Neural cell (in vitro differentiated cells): ENCODE data around the gene WDR31. TPM values are rescaled to one million over a fixed set of nuclear protein-coding genes. Genes with fewer than 3 reads are reported as not detected.

Experiments used
- H2AFZ ChIP-seq: fragments of 200-600, 300-800 bp; sonication (generic), shearing (Covaris generic); 2 replicates; pipeline ENCODE4 v1.6.0; 2014; ENCODE audit warnings: low read depth, mild to moderate bottlenecking, antibody characterized with exemption, low read length, moderate library complexity
- H3F3A ChIP-seq: fragments of 200-600 bp; shearing (Covaris generic); 2 replicates; pipeline ENCODE4 v1.6.1; 2016; ENCODE audit warnings: mild to moderate bottlenecking, moderate library complexity, mixed read lengths, antibody characterized with exemption, low read length; ENCODE audit not compliant: insufficient read depth, poor library complexity, severe bottlenecking
- H3K27ac ChIP-seq: fragments of 200-600, 300-800 bp; sonication (generic), shearing (Covaris generic); 2 replicates; pipeline ENCODE4 v1.5.1; 2014; ENCODE audit warnings: mild to moderate bottlenecking, low read length, moderate library complexity
- H3K27me3 ChIP-seq: fragments of 300-800, 200-600 bp; sonication (generic), shearing (Covaris generic); 2 replicates; pipeline ENCODE4 v1.6.0; 2014; ENCODE audit warnings: mild to moderate bottlenecking, low read depth, low read length, moderate library complexity; ENCODE audit not compliant: insufficient read depth
- H3K36me3 ChIP-seq: fragments of 300-800, 200-600 bp; sonication (generic), shearing (Covaris generic); 2 replicates; pipeline ENCODE4 v1.5.1; 2014; ENCODE audit warnings: mild to moderate bottlenecking, antibody characterized with exemption, low read length, moderate library complexity; ENCODE audit not compliant: insufficient read depth
- H3K4me2 ChIP-seq: fragments of 300-800, 200-600 bp; sonication (generic), shearing (Covaris generic); 2 replicates; pipeline ENCODE4 v1.6.0; 2014; ENCODE audit warnings: mild to moderate bottlenecking, low read length
- H3K4me3 ChIP-seq: fragments of 300-800, 200-600 bp; sonication (generic), shearing (Covaris generic); 2 replicates; pipeline ENCODE4 v1.5.1; 2014; ENCODE audit warnings: mild to moderate bottlenecking, low read length, moderate library complexity
- H3K79me2 ChIP-seq: fragments of 200-600 bp; shearing (Covaris generic); replicated peaks from 2 replicates; pipeline ENCODE4 v1.6.0; 2014; ENCODE audit warnings: mild to moderate bottlenecking, low read length, moderate library complexity; ENCODE audit not compliant: insufficient read depth
- H3K9ac ChIP-seq: fragments of 300-800, 200-600 bp; sonication (generic), shearing (Covaris generic); 2 replicates; pipeline ENCODE4 v1.6.1; 2016; ENCODE audit warnings: mild to moderate bottlenecking, low read length, mixed read lengths
- H3K9me2 ChIP-seq: fragments of 200-600 bp; shearing (Covaris generic); 2 replicates; pipeline ENCODE4 v1.6.1; 2016; ENCODE audit warnings: mild to moderate bottlenecking, low read length, mixed read lengths; ENCODE audit not compliant: insufficient read depth
- H3K9me3 ChIP-seq: fragments of 200-600, 300-800 bp; sonication (generic), shearing (Covaris generic); 2 replicates; pipeline ENCODE4 v1.6.1; 2016; ENCODE audit warnings: mild to moderate bottlenecking, mixed run types, low read length, moderate library complexity, mixed read lengths
- H4K20me1 ChIP-seq: fragments of 200-600 bp; shearing (Covaris generic); 2 replicates; pipeline ENCODE4 v1.6.1; 2016; ENCODE audit warnings: mild to moderate bottlenecking, mixed run types; ENCODE audit not compliant: insufficient read depth
- EP300 ChIP-seq: fragments of 450-650 bp; conservative IDR thresholded peaks from 2 replicates; pipeline ENCODE4 v1.6.1; 2014; ENCODE audit warnings: antibody characterized with exemption, mild to moderate bottlenecking, moderate library complexity; ENCODE audit not compliant: poor library complexity, severe bottlenecking
- EZH2 ChIP-seq: fragments of 200-600, 300-800 bp; shearing (Covaris generic), sonication (generic); IDR thresholded peaks from 2 replicates; pipeline ENCODE4 v1.6.1; 2014; ENCODE audit warnings: antibody characterized with exemption, low read length, borderline replicate concordance, mild to moderate bottlenecking; ENCODE audit not compliant: insufficient read depth, poor library complexity, severe bottlenecking
- MXI1 ChIP-seq: fragments of 450-650 bp; conservative IDR thresholded peaks from 2 replicates; pipeline ENCODE4 v1.6.1; 2014; ENCODE audit warnings: antibody characterized with exemption, mild to moderate bottlenecking; ENCODE audit not compliant: poor library complexity, severe bottlenecking
- POLR2AphosphoS5 ChIP-seq: IDR thresholded peaks from 2 replicates; pipeline ENCODE4 v1.6.1; 2012
- RAD21 ChIP-seq: fragments of 450-650 bp; conservative IDR thresholded peaks from 2 replicates; pipeline ENCODE4 v1.6.1; 2014; ENCODE audit warnings: antibody characterized with exemption, mild to moderate bottlenecking, moderate library complexity
- SMC3 ChIP-seq: fragments of 450-650 bp; conservative IDR thresholded peaks from 2 replicates; pipeline ENCODE4 v1.6.1; 2014; ENCODE audit warnings: antibody characterized with exemption, mild to moderate bottlenecking, moderate library complexity; ENCODE audit not compliant: poor library complexity
- TAF1 ChIP-seq: IDR thresholded peaks from 2 replicates; pipeline ENCODE4 v1.6.1; 2012; ENCODE audit warnings: low read depth
- polyA plus RNA-seq: library from polyadenylated mRNA; depleted of rRNA; stranded (reverse); fragments of >200 nt; gene quantifications from 2 replicates; pipeline ENCODE4 v1.2.3, GENCODE V29; 2014
- TF ChIP-seq, protein P1 (sequence below): fragments of 450-650 bp; IDR thresholded peaks from 2 replicates; pipeline ENCODE4 v1.5.1; 2014; ENCODE audit warnings: antibody characterized with exemption, mild to moderate bottlenecking, moderate library complexity; ENCODE audit not compliant: poor library complexity, severe bottlenecking
- TF ChIP-seq, protein P2 (sequence below): IDR thresholded peaks from 2 replicates; pipeline ENCODE4 v1.6.1; 2012; ENCODE audit warnings: borderline replicate concordance

WDR31 gene
- polyA plus RNA-seq, 1 donor from 2014 or later: 0.59 TPM

DNA sequence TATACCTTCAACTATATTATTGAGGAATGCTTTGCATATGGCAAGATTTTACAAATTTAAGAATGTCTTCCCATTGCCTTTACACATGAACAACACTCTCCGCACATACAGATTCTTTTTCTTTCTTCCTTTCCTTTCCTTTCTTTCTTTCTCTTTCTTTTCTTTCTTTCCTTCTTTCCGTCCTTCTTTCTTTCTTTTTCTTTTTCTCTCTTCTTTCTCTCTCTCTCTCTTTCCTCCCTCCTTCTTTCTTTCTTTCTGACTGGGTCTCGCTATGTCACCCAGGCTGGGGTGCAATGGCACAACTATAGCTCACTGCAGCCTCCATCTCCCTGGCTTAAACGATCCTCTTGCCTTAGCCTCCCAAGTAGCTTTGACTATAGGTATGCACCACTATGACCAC is 13.8 kb downstream of the WDR31 start:
- no peak overlapping the region for H3K27ac ChIP-seq
- H2AFZ ChIP-seq: no peak overlapping the region
- H4K20me1 ChIP-seq: no peaks in the 10 kb centered on the region
- H3K4me3 ChIP-seq: no peak overlapping the region
- no peaks in the 10 kb centered on the region for H3K9me3 ChIP-seq
- H3F3A ChIP-seq: no peaks in the 10 kb centered on the region
- no peaks in the 10 kb centered on the region for H3K9me2 ChIP-seq
- H3K36me3 ChIP-seq: no peaks in the 10 kb centered on the region
- H3K9ac ChIP-seq: no peak overlapping the region
- no peaks in the 10 kb centered on the region for H3K79me2 ChIP-seq
- H3K27me3 ChIP-seq: no peaks in the 10 kb centered on the region
- TF ChIP-seq, protein P1, sequence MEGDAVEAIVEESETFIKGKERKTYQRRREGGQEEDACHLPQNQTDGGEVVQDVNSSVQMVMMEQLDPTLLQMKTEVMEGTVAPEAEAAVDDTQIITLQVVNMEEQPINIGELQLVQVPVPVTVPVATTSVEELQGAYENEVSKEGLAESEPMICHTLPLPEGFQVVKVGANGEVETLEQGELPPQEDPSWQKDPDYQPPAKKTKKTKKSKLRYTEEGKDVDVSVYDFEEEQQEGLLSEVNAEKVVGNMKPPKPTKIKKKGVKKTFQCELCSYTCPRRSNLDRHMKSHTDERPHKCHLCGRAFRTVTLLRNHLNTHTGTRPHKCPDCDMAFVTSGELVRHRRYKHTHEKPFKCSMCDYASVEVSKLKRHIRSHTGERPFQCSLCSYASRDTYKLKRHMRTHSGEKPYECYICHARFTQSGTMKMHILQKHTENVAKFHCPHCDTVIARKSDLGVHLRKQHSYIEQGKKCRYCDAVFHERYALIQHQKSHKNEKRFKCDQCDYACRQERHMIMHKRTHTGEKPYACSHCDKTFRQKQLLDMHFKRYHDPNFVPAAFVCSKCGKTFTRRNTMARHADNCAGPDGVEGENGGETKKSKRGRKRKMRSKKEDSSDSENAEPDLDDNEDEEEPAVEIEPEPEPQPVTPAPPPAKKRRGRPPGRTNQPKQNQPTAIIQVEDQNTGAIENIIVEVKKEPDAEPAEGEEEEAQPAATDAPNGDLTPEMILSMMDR: no peak
- no peak for TF ChIP-seq TAF1
- TF ChIP-seq EZH2: no peak
- TF ChIP-seq MXI1: no peak
- TF ChIP-seq SMC3: no peak
- TF ChIP-seq POLR2AphosphoS5: no peak
- TF ChIP-seq, protein P2, sequence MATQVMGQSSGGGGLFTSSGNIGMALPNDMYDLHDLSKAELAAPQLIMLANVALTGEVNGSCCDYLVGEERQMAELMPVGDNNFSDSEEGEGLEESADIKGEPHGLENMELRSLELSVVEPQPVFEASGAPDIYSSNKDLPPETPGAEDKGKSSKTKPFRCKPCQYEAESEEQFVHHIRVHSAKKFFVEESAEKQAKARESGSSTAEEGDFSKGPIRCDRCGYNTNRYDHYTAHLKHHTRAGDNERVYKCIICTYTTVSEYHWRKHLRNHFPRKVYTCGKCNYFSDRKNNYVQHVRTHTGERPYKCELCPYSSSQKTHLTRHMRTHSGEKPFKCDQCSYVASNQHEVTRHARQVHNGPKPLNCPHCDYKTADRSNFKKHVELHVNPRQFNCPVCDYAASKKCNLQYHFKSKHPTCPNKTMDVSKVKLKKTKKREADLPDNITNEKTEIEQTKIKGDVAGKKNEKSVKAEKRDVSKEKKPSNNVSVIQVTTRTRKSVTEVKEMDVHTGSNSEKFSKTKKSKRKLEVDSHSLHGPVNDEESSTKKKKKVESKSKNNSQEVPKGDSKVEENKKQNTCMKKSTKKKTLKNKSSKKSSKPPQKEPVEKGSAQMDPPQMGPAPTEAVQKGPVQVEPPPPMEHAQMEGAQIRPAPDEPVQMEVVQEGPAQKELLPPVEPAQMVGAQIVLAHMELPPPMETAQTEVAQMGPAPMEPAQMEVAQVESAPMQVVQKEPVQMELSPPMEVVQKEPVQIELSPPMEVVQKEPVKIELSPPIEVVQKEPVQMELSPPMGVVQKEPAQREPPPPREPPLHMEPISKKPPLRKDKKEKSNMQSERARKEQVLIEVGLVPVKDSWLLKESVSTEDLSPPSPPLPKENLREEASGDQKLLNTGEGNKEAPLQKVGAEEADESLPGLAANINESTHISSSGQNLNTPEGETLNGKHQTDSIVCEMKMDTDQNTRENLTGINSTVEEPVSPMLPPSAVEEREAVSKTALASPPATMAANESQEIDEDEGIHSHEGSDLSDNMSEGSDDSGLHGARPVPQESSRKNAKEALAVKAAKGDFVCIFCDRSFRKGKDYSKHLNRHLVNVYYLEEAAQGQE: no peak
- no peak for TF ChIP-seq RAD21
- TF ChIP-seq EP300: no peak
- H3K4me2 ChIP-seq: no peak overlapping the region

DNA sequence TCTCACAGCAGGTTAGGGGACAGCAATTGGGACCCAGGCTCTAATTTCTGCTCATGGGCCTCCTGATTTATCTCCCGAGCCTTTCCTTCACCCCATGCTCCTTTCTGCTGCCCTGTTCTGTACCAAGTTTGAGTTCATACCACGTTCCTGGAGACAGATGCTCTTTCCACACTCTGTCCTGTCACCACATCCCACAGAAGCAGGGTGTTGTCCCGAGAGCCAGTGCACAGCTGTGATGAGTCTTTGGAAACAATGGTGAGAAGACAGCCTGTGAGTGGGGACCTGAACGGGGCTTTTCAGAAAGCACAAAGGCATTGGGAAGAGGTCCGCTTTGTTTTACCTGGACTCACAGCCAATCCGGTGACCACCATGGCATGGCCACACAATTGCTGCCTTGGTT is 17.4 kb downstream of the WDR31 start:
- no peaks in the 10 kb centered on the region for H4K20me1 ChIP-seq
- no peak overlapping the region for H3K4me3 ChIP-seq
- no peak overlapping the region for H3K9ac ChIP-seq
- no peaks in the 10 kb centered on the region for H3K9me2 ChIP-seq
- H3F3A ChIP-seq: no peaks in the 10 kb centered on the region
- no peaks in the 10 kb centered on the region for H3K36me3 ChIP-seq
- H3K9me3 ChIP-seq: no peaks in the 10 kb centered on the region
- TF ChIP-seq, protein P2: no peak
- no peak for TF ChIP-seq RAD21
- TF ChIP-seq EZH2: no peak
- TF ChIP-seq MXI1: no peak
- TF ChIP-seq EP300: no peak
- no peak for TF ChIP-seq POLR2AphosphoS5
- TF ChIP-seq SMC3: no peak
- no peak for TF ChIP-seq TAF1
- TF ChIP-seq, protein P1: no peak
- no peaks in the 10 kb centered on the region for H3K79me2 ChIP-seq
- H2AFZ ChIP-seq: no peak overlapping the region
- H3K27me3 ChIP-seq: no peaks in the 10 kb centered on the region
- H3K4me2 ChIP-seq: no peak overlapping the region
- no peak overlapping the region for H3K27ac ChIP-seq
